CD4-positive, alpha-beta T cell treated with Interleukin-15 for 1 hour (primary cell): ENCODE results near the gene HS1BP3.

Experiments used
- DNase-seq: peaks from one replicate; pipeline ENCODE4 v3.0.0-alpha.2; 2020

HS1BP3 gene

GRCh38 chr2:20596193-20596972 is 54.5 kb downstream of the HS1BP3 start:
- DNase-seq, result peak; percentile 1

- peak; percentile 53 for DNase-seq
Observed at GRCh38 chr2:20595439-20596192, 55.3 kb downstream of the HS1BP3 start.

GRCh38 chr2:20594957-20595356 is 55.9 kb downstream of the HS1BP3 start:
- peak; percentile 7 for DNase-seq

- peak; percentile 7 for DNase-seq
Observed at GRCh38 chr2:20594048-20594750, 56.7 kb downstream of the HS1BP3 start.

GRCh38 chr2:20593072-20594034 is 57.5 kb downstream of the HS1BP3 start:
- peak; percentile 17 for DNase-seq

- DNase-seq, result peak; percentile 8
Observed at GRCh38 chr2:20592106-20593071, 58.5 kb downstream of the HS1BP3 start.

- peak; percentile 9 for DNase-seq
Observed at GRCh38 chr2:20590704-20591515, 60.0 kb downstream of the HS1BP3 start.

- peak; percentile 10 for DNase-seq
Observed at GRCh38 chr2:20589975-20590703, 60.8 kb downstream of the HS1BP3 start.

GRCh38 chr2:20588918-20589871 is 61.7 kb downstream of the HS1BP3 start:
- peak; percentile 11 for DNase-seq

GRCh38 chr2:20585710-20586594 is 64.9 kb downstream of the HS1BP3 start:
- peak; percentile 7 for DNase-seq

GRCh38 chr2:20585359-20585709 is 65.6 kb downstream of the HS1BP3 start:
- no peak for DNase-seq

GRCh38 chr2:20584399-20585358 is 66.2 kb downstream of the HS1BP3 start:
- DNase-seq, result peak; percentile 9

- DNase-seq, result no peak
Observed at GRCh38 chr2:20584045-20584398, 66.9 kb downstream of the HS1BP3 start.

GRCh38 chr2:20583425-20583881 is 67.4 kb downstream of the HS1BP3 start:
- DNase-seq, result peak; percentile 15

- DNase-seq, result peak; percentile 15
Observed at GRCh38 chr2:20582600-20583221, 68.2 kb downstream of the HS1BP3 start.
